Colon (tissue), 2 donors: ENCODE data around the gene ATG2A.

Source experiments
- FAIRE-seq: peaks from 2 replicates; lab custom pipeline; 2012; peaks lifted over from hg19 to GRCh38; lab: Jason Lieb, UNC
- donor health status: control.
- donor health status: control.

Gene ATG2A

DNA sequence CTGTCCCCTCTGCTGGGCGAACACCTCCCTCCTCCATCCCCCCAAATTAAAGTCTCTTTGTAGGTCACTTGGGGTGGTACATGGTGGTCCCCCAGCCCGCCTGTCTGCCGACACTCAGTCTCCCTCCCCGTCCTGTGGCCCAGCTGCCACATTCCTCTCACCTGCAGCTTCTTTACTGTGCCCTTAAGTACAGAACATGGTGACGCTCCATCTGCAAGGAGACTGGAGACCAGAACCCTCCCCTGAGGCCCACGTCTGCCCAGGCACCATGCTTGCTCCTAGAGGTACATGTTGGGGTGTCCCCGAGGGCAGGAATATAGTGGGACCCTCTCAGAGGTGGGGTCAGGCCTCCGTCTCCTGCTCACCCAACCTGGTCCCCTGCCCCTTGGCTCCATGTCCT lies 33.0 kb downstream of the ATG2A start:
- no peak for FAIRE-seq

DNA sequence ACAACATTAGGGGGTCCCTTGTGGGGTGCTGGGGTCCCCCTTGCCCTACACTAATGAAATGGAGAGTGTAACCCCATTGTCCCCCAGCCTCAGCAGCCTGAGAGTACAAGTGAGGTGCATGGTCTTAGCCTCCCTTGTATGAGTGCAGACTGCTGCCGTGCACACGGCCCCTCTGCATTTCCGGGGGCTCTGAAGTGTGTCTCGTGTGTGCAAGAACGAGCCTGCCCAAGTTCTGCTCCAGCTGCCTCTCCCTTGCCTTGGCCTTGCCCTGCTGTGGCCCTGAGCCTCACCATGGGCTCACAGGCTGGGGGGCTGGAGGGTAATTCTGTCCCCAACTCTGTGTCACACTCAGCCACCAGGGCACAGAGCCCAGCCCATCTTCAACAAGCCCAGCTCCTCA lies 33.4 kb downstream of the ATG2A start:
- FAIRE-seq = no peak

DNA sequence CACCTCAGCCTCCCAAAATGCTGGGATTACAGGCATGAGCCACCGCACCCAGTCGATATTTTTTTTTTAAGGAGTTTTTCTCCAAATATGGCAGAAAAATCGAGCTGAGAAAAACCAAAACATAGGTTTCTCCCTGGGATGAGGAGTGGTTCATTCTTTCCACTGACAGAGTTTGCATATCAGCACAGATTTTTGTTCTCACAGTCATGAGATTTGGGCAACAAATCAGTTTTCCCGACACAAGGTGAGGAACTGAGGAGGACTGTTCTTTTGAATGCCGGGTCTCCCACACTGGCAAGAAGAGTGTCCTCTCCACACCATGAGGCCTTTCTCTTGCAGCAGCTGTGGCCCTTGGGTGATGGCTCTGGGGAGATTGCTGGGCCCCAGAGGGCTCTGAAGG lies 34.8 kb downstream of the ATG2A start:
- FAIRE-seq = no peak

DNA sequence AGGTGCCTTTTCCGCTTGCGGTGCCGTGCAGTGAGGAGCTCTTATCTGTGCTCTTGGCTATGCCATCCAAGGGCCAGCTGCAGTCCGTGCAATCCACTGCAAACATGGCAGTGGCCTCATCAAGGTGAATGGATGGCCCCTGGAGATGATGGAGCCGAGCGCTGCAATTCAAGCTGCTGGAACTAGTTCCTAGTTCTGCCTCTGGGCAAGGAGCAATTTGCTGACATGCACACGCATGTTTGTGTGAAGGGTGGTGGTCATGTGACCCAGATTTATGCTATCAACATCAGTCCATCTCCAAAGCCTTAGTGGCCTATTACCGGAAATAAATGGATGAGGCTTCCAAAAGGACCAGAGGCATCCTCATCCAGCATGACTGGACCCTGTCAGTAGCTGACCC lies 35.5 kb downstream of the ATG2A start:
- FAIRE-seq = no peak

DNA sequence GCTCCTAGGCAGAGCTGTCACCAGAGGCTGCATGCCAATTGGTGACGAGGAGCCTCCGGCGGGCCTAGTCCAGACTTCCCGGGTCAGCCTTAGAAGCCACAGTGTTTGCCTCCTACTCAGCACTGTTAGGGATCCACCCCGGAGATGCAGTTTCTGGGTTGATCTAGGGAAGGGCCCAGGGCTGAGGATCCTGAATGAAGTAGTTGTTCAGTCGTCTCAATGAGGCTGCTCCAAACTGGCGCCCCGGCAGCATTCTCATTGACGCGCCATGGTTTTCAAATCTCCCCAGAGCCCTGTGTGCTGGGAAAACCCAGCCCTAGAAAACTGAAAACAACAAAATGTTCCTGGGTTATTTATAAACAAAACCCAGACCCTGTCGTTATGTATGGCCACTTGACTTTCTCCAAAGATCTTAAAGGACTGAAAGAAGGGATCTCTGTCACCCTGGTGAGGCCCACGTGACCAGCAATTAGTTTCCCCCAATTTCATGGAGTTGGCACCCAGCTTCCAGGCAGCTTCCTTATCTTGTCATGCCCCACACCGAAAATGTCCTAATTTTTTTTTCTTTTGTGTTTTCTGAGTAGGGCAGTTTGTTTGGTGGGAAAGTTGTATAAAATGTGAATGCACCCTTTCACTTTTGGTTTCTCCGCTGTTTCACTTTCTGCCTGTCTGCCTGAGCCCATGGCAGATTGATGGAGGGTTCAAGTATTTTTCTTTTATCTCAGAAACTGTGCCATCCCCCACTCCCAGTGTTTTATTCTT lies 36.6 kb downstream of the ATG2A start:
- no peak for FAIRE-seq

DNA sequence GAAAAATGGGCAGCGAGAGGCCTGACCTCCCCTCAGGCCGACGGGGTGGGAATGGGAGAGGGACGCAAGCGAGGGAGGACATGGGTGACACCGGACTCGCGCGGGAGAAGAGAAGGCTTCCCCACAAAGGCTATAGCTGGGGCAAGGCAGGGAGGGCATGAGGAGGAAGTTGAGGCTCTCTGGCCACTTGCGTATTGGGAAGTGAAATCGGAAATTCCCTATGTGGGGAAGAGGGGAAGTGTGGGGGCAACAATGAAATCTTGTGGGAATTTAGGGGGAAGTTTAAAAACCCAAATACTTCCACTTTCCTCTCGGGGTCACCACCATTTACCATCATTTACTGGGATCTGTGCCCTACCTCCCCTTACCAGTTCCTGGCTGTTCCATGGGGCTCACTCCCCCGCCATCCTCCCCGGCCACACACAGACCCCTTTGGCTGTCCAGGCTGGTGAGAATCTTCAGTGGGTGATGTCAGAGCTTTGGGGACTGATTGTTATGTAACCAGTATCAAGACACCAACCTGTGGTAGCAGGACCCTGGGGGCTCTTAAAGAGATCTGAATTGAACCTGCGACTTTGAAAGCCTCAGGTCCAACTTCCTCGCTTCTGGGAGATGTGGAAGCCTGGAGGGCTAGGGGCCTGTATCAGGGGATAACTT lies 37.6 kb downstream of the ATG2A start:
- no peak for FAIRE-seq

DNA sequence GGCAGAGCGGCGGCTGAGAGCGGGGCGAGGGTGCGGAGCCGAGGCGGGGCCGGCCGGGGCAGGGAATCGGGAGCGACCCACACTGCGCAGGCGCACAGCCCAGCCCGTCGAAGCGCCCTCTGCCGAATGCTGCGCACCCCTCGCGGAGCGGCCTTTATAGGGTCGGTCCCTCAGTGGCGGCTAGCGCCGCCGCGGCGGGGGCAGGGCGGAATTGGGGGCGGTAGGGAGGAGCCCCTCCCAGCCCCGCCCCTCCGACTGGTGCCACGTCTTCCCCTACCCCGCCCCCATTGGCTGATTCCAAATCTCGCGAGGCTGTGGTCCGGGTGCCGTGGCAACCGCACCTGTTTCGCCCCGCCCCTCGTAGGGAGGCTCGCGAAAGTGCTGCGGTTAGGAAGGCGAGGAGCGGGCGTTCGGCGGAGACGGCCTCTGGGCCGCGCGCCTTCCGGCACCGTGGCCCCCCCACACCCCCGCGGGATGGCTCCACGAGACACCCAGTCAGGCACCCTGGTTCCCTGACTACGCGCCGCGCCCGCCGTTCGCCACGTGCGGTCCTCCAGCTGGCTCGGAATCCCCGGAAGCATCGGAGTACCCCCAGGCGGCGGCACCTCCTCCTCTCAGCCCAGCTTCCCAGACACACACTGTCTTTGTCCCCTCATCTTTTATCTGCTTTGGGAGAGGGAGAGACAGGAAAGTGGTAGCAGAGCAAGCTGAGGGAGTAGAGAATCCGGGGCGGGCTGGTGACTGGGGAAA lies 38.3 kb downstream of the ATG2A start, which contains the start of gene EHD1:
EHD1 (minus strand) TSS at position 128 of the 750 bp plus-strand sequence. CDS start 157 bp downstream, outside the sequence.
- no peak for FAIRE-seq

DNA sequence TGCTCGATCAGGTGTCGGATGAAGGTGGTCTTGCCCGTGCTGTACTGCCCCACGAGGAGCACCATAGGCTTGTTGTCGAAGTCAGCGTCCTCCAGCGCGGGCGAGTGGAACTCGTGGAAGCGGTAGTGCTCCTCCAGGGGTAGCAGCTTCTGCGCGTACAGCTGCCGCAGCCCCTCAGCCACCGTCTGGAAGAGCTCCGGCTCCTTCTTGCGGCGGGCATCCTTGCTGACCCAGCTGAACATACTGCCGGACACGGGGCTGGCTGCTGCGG lies 38.9 kb downstream of the ATG2A start:
- FAIRE-seq = no peak

DNA sequence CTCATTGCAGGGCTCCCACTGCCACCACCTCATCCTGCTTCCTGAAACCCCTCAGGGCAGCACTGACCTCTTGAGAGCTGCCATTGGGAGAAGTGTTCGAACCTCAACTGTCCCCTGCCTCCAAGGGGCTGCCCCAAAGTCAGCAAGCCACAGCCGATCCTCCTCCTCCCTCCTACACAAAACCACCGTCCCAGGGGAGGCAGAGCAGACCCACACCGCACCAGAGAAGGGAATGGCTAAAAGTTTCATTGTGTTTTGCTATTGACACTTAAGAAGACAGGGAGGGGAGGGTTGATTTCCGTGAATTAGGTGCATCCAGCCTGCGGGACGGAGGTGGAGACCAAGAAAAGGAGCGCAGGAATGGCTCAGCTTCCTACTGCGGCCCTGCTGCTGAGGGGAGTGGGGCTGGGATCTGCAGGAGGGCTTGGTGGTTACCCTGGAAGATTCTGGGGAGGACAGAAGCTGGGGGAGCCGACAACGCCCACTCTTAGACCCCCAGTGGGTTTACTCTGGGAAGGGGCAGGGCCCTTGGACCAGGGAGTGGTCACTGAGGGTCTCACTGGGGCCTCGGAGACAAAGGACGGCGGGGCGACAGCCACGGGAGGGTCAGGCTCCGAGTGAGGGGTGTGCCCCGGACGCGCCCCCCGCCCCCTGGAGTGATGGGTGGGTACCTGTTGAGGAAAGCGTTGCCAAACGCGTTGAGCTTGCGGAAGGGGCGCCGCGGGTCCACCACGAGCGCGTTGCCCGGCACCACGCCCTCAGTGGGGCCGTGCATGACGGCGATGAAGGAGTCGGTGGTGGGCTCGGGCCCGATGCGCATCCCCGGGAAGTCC lies 39.4 kb downstream of the ATG2A start:
- no peak for FAIRE-seq

DNA sequence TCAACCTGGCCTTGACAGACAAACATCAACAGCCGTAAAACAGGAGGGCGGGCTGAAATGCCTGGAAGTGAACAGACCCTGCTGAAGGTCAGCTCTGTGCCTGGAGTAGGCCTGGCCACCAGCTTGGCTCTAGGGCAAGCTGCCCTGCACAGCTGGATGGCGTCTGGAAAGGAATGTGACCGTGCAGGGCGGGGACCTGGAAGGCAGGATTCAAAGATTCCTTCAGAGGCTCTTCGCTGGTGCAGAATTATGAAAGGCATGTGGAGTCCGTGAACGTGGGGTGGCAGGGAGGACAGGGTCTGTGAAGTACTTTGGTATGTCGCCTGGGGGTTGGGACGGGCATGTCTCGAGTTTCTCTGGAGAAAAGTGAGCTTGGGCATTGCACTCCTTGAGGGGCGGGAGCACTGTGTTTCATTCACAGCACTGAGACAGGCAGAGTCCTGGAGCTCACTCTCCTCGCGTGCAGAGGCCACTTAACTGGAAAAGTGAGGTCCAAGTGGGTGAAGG lies 40.1 kb downstream of the ATG2A start:
- FAIRE-seq = no peak

DNA sequence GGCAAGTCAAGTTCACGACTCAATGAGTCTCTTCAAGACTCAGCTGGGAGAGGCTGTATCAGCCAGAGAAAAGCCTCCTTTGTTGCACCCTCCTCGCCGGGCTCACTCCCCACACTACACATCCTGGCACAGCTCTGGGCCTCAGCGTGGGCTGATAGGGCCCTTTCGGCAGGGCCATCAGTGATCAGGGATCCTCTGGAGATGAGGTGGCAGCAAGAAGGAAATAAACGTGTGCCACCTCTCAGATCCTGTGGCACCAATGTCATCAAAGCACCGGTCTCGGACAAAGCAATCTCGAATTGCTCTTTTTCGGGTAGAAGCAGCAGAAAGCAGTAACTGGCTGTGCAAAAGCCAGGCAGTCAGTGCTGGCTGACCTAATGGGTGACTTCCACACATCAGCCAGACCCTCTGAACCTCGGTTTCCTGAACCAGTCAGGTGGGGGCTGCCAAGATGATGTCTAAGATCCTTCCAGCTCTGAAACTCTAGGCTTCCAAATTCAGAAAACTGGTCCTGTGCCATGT lies 40.7 kb downstream of the ATG2A start:
- no peak for FAIRE-seq

DNA sequence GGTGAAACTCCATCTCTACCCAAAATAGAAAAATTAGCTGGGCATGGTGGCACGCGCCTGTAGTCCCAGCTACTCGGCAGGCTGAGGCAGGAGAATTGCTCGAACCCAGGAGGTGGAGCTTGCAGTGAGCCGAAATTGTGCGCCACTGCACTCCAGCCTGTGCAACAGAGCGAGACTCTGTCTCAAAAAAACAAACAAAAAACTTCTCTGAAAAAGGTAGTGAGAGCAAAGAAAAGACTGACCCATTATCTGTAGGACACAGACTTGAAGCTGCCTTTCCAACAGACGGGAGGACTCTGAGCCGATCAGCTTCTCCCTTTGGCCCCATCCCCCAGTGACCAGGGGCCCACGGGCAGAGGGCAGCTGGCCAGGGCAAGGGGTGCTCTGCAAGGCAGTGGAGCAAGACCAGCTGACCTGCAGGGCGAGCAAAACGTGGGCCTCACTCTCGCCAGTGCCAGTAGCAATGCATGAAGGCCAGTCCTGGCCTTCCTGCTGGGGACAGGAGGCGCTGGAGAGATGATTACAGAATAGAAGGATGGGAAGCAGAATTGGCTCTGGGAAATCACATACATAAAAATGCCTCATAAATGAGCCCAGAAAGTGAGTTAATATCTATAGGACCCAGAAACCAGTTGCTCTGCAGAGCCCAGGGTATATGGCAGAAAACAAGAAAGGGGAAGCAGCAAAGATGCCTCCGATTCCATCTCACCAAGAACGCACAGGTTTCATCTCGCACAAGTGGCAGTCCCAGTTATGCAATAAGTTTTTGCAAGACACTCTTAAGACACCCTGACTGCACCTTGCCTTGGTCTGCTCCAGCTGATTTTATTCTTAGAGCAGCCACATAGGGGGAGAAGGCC lies 41.4 kb downstream of the ATG2A start:
- no peak for FAIRE-seq

DNA sequence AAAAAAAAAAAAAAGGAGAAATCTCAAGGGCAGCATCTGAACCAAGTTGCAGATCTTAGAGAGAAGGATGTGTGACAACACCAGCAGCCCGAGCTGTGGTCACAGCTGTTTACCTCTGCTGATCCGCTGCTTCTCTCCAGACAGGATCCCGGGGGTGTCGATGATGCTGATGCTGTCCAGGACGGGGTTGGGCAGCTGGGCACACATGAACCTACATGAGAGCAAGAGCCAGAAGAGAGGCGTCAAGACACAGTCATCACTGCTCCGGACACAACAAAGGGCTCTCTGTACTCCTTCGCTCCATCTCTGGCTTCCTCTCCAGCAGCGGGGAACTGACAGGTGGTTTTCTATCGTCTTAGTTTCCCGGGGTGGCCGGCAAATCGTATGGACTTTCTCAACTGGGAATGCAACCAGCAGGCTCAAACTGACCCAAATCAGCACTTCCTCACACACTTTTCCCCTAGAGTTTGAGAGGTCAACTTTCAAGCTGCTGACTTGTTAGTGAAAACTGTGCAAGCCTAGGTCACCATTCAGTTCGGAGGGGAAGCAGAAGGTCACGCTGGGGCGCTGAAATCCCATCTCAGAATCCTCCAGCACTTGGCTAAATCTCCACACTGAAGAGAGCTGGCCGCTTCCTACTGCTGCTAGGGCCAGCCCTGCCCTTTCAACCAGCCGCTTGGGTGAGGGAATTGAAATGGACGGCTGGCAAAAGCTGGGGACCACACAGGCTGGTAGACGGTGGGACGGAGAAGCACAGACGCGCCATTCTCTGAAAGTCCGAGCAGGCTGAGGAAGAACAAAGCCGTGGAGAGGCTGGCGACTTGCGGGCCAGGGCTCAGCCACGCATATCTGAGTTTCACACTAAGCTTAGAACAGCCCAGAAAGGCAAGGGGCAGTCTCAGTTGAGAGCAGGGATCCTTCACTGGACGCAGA lies 42.4 kb downstream of the ATG2A start:
- FAIRE-seq = no peak

DNA sequence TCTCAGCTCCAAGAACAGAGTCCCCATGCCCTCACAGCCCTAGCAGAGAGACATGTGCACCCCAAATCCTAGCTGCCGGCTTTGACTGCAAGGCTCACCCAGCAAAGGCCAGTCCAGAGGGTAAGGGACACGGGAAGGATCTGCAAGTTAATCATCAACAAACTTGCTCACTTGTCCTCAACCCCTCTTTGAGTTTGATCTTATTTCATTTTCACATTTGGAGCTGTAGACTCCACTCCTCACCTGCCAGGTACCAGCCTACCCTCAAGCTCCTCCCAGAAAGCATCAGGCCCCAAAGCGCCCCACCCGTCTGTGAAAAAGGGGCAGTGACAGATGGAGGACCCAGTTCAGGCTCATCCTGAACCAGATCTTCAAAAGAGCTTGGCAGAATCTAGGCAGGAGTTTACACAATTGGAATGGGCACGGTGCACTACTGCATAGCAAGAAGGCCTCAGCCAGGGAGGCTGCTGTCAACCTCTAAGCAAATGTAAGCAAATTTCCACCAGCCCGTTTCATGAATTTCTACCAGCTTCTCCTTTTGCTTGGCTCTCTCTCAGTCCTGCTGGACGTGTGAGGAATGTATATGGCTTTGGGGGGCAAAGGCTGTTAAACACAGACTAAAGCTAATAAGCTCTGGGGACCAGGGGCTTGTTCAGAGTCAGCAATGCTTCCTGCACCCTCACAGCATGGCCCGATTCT lies 44.1 kb downstream of the ATG2A start:
- no peak for FAIRE-seq

DNA sequence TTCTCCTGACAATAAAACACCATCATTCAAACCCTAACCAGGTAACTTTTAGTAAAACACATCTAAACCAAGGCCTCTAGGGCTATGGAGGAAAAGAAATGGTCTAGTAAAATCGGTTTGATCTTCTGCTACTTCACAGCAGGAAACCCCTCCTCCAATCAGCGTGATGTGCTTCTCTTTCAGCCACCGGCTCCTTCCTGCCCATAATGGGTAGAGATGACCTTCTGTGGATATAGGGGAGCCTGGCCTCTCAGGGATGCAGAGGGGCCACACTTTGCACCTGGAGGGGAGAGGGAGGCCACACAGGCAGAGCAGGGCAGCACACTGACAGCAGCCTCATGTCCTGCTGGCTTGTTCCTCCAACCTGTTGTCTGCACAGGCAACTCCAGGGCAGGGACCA lies 45.5 kb downstream of the ATG2A start:
- no peak for FAIRE-seq

DNA sequence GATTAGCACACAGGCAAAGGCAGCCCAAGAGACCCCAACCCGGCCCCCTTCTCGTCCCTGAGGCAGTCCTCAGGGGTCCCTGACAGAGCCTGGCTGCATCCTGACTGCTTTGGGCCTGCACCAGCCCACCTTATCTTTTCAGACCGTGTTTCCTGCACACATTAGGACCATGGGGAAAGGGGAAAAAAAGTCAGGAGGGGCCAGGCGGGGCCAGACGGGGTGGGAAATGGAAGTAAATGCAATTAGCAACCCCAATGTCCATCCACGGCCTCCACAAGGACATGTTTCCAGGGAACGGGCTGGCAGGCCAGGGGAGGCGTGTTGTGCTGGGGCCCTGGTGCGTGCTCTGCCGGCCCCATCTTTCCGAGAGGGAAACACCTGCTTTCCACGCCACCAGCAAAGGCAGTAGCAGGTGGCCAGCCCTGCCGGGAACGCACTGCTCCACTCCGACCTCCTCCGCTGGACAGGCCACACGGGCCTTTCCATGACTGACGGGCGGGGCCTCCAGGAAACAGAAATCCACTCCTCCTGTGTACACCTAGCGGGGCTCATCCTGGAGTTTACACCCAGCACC lies 46.0 kb downstream of the ATG2A start:
- no peak for FAIRE-seq

DNA sequence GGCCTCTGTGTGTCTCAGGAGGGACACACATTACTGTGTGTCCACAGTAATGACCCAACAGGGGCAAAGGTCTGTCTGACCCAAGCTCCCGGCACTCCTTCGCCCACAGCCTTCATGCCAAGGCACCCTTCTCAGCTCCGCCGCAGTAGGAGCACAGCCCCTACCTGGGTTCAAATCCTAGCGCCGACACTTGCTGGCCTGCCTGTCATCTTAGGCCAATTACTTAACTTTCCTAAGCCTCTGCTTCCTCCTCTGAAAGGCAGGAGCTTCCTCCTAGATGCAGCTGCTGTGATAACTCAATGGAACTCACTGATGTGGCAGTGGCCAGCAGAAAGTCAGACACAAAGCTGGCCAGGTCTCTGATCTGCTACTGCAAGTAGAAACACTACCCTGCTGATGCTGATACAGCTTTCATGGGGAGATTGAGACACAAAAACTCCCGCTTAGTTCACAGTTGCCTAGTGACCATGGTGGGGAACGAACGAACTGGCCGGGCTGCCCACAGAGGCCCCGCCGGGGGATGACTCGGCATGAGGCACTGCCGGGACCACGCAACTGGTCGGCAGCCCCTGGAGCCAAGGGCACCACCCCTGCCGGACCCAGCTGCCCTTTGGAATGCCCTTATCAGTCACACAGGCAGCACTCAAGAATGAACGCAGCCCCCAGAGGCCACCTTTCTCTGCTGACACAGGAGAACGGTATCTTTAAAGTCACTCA lies 46.7 kb downstream of the ATG2A start:
- no peak for FAIRE-seq

DNA sequence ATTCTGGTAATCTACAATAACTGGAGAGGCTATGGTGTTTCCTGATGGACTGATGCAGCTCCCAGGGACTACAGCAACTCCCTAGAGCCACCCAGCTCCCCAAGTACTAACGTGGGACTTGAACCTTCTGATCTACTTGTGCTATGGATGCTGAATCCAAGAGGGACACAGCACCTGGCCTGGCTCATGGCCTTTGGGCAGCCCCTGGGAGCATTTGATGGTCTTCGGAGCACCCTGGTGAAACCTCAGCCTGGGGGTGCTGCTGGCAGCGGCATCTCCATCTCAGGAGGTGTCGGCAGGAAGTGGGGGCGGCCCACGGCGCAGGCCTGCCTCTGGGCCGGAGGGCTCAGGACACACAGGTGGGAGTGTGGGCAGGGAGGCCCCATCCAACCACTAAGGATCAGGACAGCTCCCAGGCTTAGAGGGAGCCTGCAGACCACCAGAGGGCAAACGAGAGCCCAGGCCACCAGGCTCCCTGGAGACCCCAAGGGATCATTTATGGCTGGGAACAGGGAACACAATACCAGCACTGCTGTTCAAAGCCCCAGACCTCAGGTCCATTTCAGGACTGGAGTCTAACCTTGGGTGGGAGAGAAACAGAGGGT lies 47.3 kb downstream of the ATG2A start:
- no peak for FAIRE-seq
